Neutrophil (primary cell): ENCODE measurements around the gene GCSH.

Source experiments
- H3K27ac ChIP-seq: fragments of 200-600 bp; sonication (generic); 2 replicates; pipeline ENCODE4 v1.5.1; 2016; ENCODE audit warnings: mild to moderate bottlenecking, moderate library complexity
- H3K27me3 ChIP-seq: fragments of 200-600 bp; sonication (generic); 2 replicates; pipeline ENCODE4 v1.6.0; 2016; ENCODE audit warnings: mild to moderate bottlenecking
- H3K36me3 ChIP-seq: fragments of 200-600 bp; sonication (generic); 2 replicates; pipeline ENCODE4 v1.5.1; 2017
- H3K4me1 ChIP-seq, 2 experiments: fragments of 200-600 bp in 1 of 2; sonication (generic) in 1 of 2; 1 replicate in 1 of 2; 2 replicates in 1 of 2; pipeline versions ENCODE4 v1.5.1 to v1.6.1; 2013 to 2016; ENCODE audit warnings: low read depth in 1 of 2, low read length in 1 of 2, mild to moderate bottlenecking in 1 of 2, moderate library complexity in 1 of 2; ENCODE audit not compliant: control insufficient read depth in 1 of 2, insufficient read depth in 1 of 2
- H3K4me3 ChIP-seq, 2 experiments: fragments of 200-600 bp in 1 of 2; sonication (generic) in 1 of 2; 1 replicate in 1 of 2; 2 replicates in 1 of 2; pipeline ENCODE4 v1.5.1; 2013 to 2016; ENCODE audit warnings: low read depth in 1 of 2, low read length in 1 of 2, mild to moderate bottlenecking in 1 of 2, moderate library complexity in 1 of 2
- H3K9me3 ChIP-seq: fragments of 200-600 bp; sonication (generic); 2 replicates; pipeline ENCODE4 v1.5.1; 2016
- CTCF ChIP-seq: fragments of 200-600 bp; sonication (generic); IDR thresholded peaks from 2 replicates; pipeline ENCODE4 v1.5.1; 2016; ENCODE audit warnings: antibody characterized with exemption

The GCSH gene

DNA sequence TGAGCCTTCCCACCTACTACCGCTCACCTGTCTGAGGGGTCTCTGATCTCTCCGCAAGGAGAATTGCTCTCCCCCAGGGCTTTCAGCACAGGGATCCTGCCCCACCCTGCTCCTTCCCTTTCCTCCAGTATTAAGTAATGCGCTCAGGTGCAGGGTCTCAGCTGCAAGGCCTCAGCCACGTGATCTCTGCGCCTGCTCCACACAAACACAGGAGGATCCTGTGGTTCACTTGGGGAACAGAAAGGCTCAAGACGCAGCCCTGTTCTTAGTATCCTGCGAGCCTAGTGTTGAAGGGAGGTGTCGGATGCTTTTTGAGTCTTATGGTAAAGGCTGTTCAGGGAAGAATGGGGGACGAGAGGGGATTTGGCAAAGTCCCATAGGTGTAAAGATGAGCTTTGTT is 41.6 kb upstream of the GCSH start:
- H3K36me3 ChIP-seq, result no peaks in the 10 kb centered on the region
- no peak overlapping the region for H3K4me3 ChIP-seq
- H3K9me3 ChIP-seq, result no peaks in the 10 kb centered on the region
- H3K4me1 ChIP-seq, result no peaks in the 10 kb centered on the region
- H3K27ac ChIP-seq, result no peak overlapping the region
- TF ChIP-seq CTCF, result no peak
- H3K27me3 ChIP-seq, result no peaks in the 10 kb centered on the region

DNA sequence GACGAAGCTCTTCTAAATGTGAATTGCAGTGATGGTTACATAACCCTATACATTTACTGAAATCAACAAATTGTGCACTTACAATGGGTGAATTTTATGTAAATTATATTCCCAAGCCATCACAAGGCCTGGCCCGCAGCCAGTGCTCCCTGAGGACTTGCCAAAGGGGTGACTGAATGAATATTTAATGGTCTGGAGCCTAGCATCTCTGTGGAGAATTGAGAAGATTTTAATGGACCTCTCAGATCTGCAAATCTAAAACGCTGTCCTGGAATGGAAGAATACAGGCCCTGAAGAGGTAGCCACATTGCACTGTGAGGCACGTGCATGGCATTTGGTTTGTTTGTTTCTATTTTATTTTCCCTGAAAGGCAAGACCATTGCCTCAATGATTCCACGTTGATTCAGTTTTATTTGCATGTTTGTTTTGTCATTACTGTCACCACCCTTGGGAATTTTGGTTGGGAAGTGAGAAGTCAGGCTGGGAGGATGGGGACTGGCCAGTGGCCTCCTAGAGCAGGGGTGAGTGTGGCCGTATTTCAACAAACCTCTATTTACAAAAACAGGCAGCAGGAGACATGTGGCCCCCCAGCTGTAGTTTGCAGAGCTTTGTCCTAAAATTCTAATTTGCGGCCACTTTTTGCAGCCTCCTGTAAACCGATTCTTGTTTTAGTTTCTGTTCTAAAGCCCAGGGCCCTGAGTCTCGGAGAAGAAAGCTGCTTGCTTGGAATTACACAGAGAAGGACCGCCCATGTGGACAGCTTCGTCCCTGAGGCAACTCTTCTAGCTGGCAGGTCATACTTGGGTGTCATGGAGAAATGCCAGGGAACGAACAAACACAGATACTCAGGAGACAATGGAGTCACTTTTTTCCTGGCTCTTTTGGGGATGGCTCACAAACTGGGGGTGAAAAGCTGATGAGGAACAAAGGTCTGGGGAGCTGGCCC is 40.5 kb upstream of the GCSH start:
- no peak overlapping the region for H3K4me3 ChIP-seq
- no peaks in the 10 kb centered on the region for H3K36me3 ChIP-seq
- no peak for TF ChIP-seq CTCF
- H3K27ac ChIP-seq, result no peak overlapping the region
- no peaks in the 10 kb centered on the region for H3K9me3 ChIP-seq
- no peaks in the 10 kb centered on the region for H3K27me3 ChIP-seq
- H3K4me1 ChIP-seq, result no peaks in the 10 kb centered on the region

DNA sequence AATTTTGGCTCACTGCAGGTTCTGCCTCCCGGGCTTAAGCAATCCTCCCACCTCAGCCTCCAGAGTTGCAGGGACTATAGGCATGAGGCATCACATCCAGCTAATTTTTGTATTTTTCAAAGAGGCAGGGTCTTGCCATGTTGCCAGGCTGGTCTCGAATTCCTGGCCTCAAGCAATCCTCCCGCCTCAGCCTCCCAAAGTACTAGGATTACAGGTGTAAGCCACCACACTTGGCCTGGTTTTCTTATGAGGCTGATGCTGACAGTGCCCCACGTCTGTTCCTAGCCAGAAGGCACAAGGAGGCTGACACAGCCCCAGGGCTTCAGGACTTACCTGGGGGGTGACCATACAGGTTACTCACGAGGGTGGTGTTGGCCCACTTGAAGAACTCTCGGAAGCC is 33.9 kb upstream of the GCSH start:
- TF ChIP-seq CTCF, result no peak
- Histone ChIP-seq H3K27ac (no peak overlapping the region), H3K36me3 (no peaks in the 10 kb centered on the region), H3K27me3 (no peaks in the 10 kb centered on the region), H3K4me3 (no peak overlapping the region), H3K9me3 (no peaks in the 10 kb centered on the region), H3K4me1 (no peaks in the 10 kb centered on the region)

DNA sequence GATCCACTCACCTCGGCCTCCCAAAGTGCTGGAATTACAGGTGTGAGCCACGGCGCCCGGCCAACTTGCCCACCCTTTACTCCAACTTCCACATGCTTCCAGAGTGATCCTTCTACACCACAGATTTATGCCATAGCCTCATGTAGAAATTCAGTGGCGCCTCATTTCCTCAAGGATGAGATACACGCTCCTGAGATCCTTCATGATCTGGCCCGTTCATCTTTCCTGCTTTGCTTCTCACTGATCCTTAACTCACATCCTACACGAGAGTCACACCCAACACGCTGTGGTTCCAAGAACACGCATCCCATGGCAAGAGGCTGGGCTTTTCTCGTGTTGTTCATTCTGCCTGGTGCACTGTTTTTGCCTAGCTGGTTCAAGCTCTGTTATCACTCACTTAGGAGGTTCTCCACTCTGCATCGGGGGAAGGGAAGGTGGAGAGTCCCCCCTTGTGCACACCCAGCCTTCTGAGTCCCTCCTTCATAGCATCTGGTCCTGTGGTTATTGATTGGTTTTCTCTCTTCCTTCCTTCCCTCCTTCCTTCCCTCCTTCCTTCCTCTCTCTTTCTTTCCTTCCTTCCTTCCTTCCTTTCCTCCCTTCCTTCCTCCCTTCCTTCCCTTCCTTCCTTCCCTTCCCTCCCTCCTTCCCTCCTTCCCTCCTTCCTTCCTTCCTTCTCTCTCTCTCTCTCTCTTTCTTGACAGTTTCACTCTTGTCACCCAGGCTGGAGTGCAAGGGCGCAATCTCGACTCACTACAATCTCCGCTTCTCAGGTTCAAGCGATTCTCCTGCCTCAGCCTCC is 32.7 kb upstream of the GCSH start:
- Histone ChIP-seq H3K4me1 (no peaks in the 10 kb centered on the region), H3K9me3 (no peaks in the 10 kb centered on the region), H3K4me3 (no peak overlapping the region), H3K27ac (no peak overlapping the region), H3K36me3 (no peaks in the 10 kb centered on the region), H3K27me3 (no peaks in the 10 kb centered on the region)
- TF ChIP-seq CTCF, result no peak

DNA sequence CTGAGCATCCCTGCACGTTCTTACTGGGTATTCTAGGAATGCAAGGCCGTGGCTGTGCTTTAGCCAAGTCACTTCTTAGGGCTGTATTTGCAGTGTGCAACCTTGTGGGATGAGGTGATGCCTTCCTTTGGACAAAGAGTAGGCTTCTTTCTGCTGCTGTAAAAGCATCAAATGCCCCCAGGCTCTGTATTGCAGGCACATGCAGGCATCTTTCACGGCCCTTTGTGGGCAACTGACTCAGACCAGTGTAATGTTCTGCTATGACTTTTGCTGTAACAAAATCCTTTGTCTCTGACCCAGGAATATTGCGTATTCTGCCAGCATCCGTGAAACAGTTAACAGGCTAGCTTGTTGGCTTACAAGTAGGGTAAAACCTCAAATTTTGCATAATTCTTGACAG is 30.9 kb upstream of the GCSH start:
- Histone ChIP-seq H3K27me3 (no peaks in the 10 kb centered on the region), H3K36me3 (no peaks in the 10 kb centered on the region), H3K9me3 (no peaks in the 10 kb centered on the region), H3K4me1 (no peaks in the 10 kb centered on the region), H3K27ac (no peak overlapping the region), H3K4me3 (no peak overlapping the region)
- no peak for TF ChIP-seq CTCF
